Measurements from ENCODE around the gene PRB4.
"Not testable (repeated sequence)": the region's sequence is repeated elsewhere in the genome, so short reads cannot be mapped to it uniquely, and the experiment has no call there.

The PRB4 gene

GRCh38 chr12:11310336-11310735, at the start of gene PRB4:
Gene PRB4, minus strand, starts transcription at chr12:11310436. Its CDS starts 38 bp downstream, at chr12:11310398.
- DNase-seq: no peak

- not testable (repeated sequence) for DNase-seq
Observed at GRCh38 chr12:11351736-11352135, 41.5 kb upstream of the PRB4 start.

GRCh38 chr12:11348439-11348838, 38.2 kb upstream of the PRB4 start:
- no peak for DNase-seq

- DNase-seq: no peak
Observed at GRCh38 chr12:11347810-11348209, 37.6 kb upstream of the PRB4 start.

- no peak for DNase-seq
Observed at GRCh38 chr12:11344500-11344899, 34.3 kb upstream of the PRB4 start.

GRCh38 chr12:11324426-11324825, 14.2 kb upstream of the PRB4 start:
- no peak for DNase-seq

- DNase-seq: no peak
Observed at GRCh38 chr12:11321980-11322379, 11.7 kb upstream of the PRB4 start.

GRCh38 chr12:11307143-11307542, 3.1 kb downstream of the PRB4 start:
- DNase-seq: no peak

GRCh38 chr12:11273449-11273848, 36.8 kb downstream of the PRB4 start:
- DNase-seq: no peak

GRCh38 chr12:11269607-11270006, 40.6 kb downstream of the PRB4 start, which contains the start of gene PRB3:
Gene PRB3, minus strand, starts transcription at chr12:11269707. Its CDS starts 38 bp downstream, at chr12:11269669.
- DNase-seq: no peak

- DNase-seq: no peak
Observed at GRCh38 chr12:11264501-11264900, 45.7 kb downstream of the PRB4 start.
